ENCODE measurements around the gene HBEGF.

Gene HBEGF

GRCh38 chr5:140346348-140347221 lies at the start of gene HBEGF:
Gene HBEGF (minus strand): TSS chr5:140346603. CDS start chr5:140346328, 275 bp downstream.
- no peak for FAIRE-seq

- FAIRE-seq = no peak
Measured at GRCh38 chr5:140393738-140394137, 47.3 kb upstream of the HBEGF start.

- no peak for FAIRE-seq
Measured at GRCh38 chr5:140391732-140392131, 45.3 kb upstream of the HBEGF start.

- FAIRE-seq = no peak
Measured at GRCh38 chr5:140391312-140391711, 44.9 kb upstream of the HBEGF start.

- no peak for FAIRE-seq
Measured at GRCh38 chr5:140388052-140388451, 41.6 kb upstream of the HBEGF start.

- FAIRE-seq = no peak
Measured at GRCh38 chr5:140383300-140383699, 36.9 kb upstream of the HBEGF start.

GRCh38 chr5:140382866-140383265 lies 36.5 kb upstream of the HBEGF start:
- no peak for FAIRE-seq

- no peak for FAIRE-seq
Measured at GRCh38 chr5:140381972-140382371, 35.6 kb upstream of the HBEGF start.

GRCh38 chr5:140381351-140381750 lies 34.9 kb upstream of the HBEGF start:
- FAIRE-seq = no peak

GRCh38 chr5:140372971-140373487 lies 26.6 kb upstream of the HBEGF start:
- no peak for FAIRE-seq

- no peak for FAIRE-seq
Measured at GRCh38 chr5:140371356-140372151, 25.2 kb upstream of the HBEGF start.

- no peak for FAIRE-seq
Measured at GRCh38 chr5:140367256-140368013, 21.0 kb upstream of the HBEGF start.

- FAIRE-seq = no peak
Measured at GRCh38 chr5:140366589-140367255, 20.3 kb upstream of the HBEGF start.

- FAIRE-seq = no peak
Measured at GRCh38 chr5:140365941-140366340, 19.5 kb upstream of the HBEGF start.

- FAIRE-seq = no peak
Measured at GRCh38 chr5:140365282-140365681, 18.9 kb upstream of the HBEGF start.

- no peak for FAIRE-seq
Measured at GRCh38 chr5:140364472-140364765, 18.0 kb upstream of the HBEGF start.

- no peak for FAIRE-seq
Measured at GRCh38 chr5:140363631-140364471, 17.4 kb upstream of the HBEGF start.

GRCh38 chr5:140362875-140363630 lies 16.6 kb upstream of the HBEGF start:
- FAIRE-seq = no peak

- no peak for FAIRE-seq
Measured at GRCh38 chr5:140362311-140362710, 15.9 kb upstream of the HBEGF start.

- no peak for FAIRE-seq
Measured at GRCh38 chr5:140361901-140362300, 15.5 kb upstream of the HBEGF start.

Data from TTC549 (cell line).